Endothelial cell of umbilical vein (primary cell): ENCODE data around the gene CHKB. TPM values are rescaled to one million over a fixed set of nuclear protein-coding genes. Genes with fewer than 3 reads are reported as not detected.

Source experiments
- BruUV-seq: library from RNA; stranded (reverse); fragments of 400-500 nt; replicated peaks from 2 replicates; lab custom pipeline; 2021; lab: Mats Ljungman, UMichigan
- CTCF ChIA-PET: fragments of 300-600, 350-600 bp; sonication (Branson Sonifier 250); formaldehyde crosslinking; loops from one replicate; lab custom pipeline; 2021; ENCODE audit warnings: antibody characterized with exemption, inconsistent platforms; lab: Charles Lee
- POLR2A ChIA-PET: fragments of 300-600, 350-600 bp; sonication (Branson Sonifier 250); formaldehyde crosslinking; loops from one replicate; lab custom pipeline; 2021; ENCODE audit warnings: antibody characterized with exemption, inconsistent platforms; lab: Charles Lee
- DNase-seq: peaks from one replicate; pipeline ENCODE4 v3.0.0-alpha.2; 2011; ENCODE audit warnings: low read depth, low spot score
- FAIRE-seq: peaks from 2 replicates; lab custom pipeline; 2011; peaks lifted over from hg19 to GRCh38; lab: Jason Lieb, UNC
- H2AFZ ChIP-seq: 2 replicates; pipeline ENCODE4 v1.6.0; 2012; ENCODE audit warnings: low read depth, low read length, control low read depth, inconsistent platforms
- H3K27ac ChIP-seq: 2 replicates; pipeline ENCODE4 v1.5.1; 2011; ENCODE audit warnings: low read depth, mild to moderate bottlenecking, control low read depth, low read length, moderate library complexity; ENCODE audit not compliant: insufficient read depth
- H3K27me3 ChIP-seq, 2 experiments: 2 replicates each; pipeline versions ENCODE4 v1.6.0 to v1.6.1; 2011; ENCODE audit warnings: low read length in 2 of 2, mixed read lengths in 1 of 2; ENCODE audit not compliant: control insufficient read depth in 2 of 2, insufficient read depth in 2 of 2
- H3K36me3 ChIP-seq, 2 experiments: 2 replicates in 1 of 2; 3 replicates in 1 of 2; pipeline ENCODE4 v1.5.1; 2011; ENCODE audit warnings: low read length in 2 of 2, mild to moderate bottlenecking in 1 of 2, moderate library complexity in 1 of 2; ENCODE audit not compliant: control insufficient read depth in 2 of 2, insufficient read depth in 2 of 2; ENCODE audit errors: extremely low read depth in 1 of 2
- H3K4me1 ChIP-seq: 3 replicates; pipeline ENCODE4 v1.5.1; 2011; ENCODE audit warnings: mild to moderate bottlenecking, low read length; ENCODE audit not compliant: control insufficient read depth, insufficient read depth; ENCODE audit errors: extremely low read depth
- H3K4me2 ChIP-seq: 2 replicates; pipeline ENCODE4 v1.6.1; 2011; ENCODE audit warnings: low read length, control low read depth, mixed read lengths; ENCODE audit not compliant: insufficient read depth
- H3K4me3 ChIP-seq, 3 experiments: fragments of 200-600 bp in 1 of 3; sonication (generic), shearing (Covaris generic) in 1 of 3; replicated peaks in 1 of 3; 2 replicates each; pipeline ENCODE4 v1.5.1; 2011 to 2016; ENCODE audit warnings: control low read depth in 3 of 3, low read length in 3 of 3, mild to moderate bottlenecking in 2 of 3, inconsistent platforms in 1 of 3, low read depth in 1 of 3, moderate library complexity in 1 of 3; ENCODE audit not compliant: insufficient read depth in 1 of 3
- H3K79me2 ChIP-seq: 2 replicates; pipeline ENCODE4 v1.6.0; 2012; ENCODE audit warnings: low read length, inconsistent platforms; ENCODE audit not compliant: control insufficient read depth, insufficient read depth
- H3K9ac ChIP-seq: replicated peaks from 2 replicates; pipeline ENCODE3; 2011; ENCODE audit warnings: low read length, control low read depth; ENCODE audit not compliant: insufficient read depth; ENCODE audit errors: extremely low read depth
- H3K9me1 ChIP-seq: replicated peaks from 3 replicates; pipeline ENCODE4 v1.6.0; 2011; ENCODE audit warnings: mild to moderate bottlenecking, low read length; ENCODE audit not compliant: control insufficient read depth, insufficient read depth; ENCODE audit errors: extremely low read depth
- H3K9me3 ChIP-seq: replicated peaks from 2 replicates; pipeline ENCODE4 v1.5.1; 2012; ENCODE audit warnings: low read length, inconsistent platforms; ENCODE audit not compliant: control insufficient read depth, insufficient read depth
- H4K20me1 ChIP-seq: replicated peaks from 2 replicates; pipeline ENCODE3; 2011; ENCODE audit warnings: mild to moderate bottlenecking, low read length; ENCODE audit not compliant: control insufficient read depth, insufficient read depth; ENCODE audit errors: extremely low read depth
- CTCF ChIP-seq, 2 donors: IDR thresholded peaks; 1 replicate in 1 of 2; 2 replicates in 1 of 2; pipeline ENCODE4 v1.5.1; 2011; ENCODE audit warnings: low read length in 2 of 2, mild to moderate bottlenecking in 2 of 2, moderate library complexity in 2 of 2, control low read depth in 1 of 2, inconsistent platforms in 1 of 2, low read depth in 1 of 2; ENCODE audit not compliant: insufficient read depth in 1 of 2; ENCODE audit errors: extremely low read depth in 1 of 2
- EZH2 ChIP-seq: IDR thresholded peaks from 2 replicates; pipeline ENCODE4 v1.6.1; 2012; ENCODE audit warnings: borderline replicate concordance, low read depth, mild to moderate bottlenecking, moderate library complexity, low read length, inconsistent platforms; ENCODE audit not compliant: severe bottlenecking
- FOS ChIP-seq: IDR thresholded peaks from 2 replicates; pipeline ENCODE4 v1.6.1; 2011; ENCODE audit warnings: mild to moderate bottlenecking, low read length, moderate library complexity, borderline replicate concordance; ENCODE audit not compliant: insufficient read depth
- GATA2 ChIP-seq: IDR thresholded peaks from 2 replicates; pipeline ENCODE4 v1.7.0; 2011; ENCODE audit warnings: low read depth, mild to moderate bottlenecking, moderate library complexity, mixed read lengths, low read length; ENCODE audit not compliant: insufficient read length, insufficient read depth
- JUN ChIP-seq: IDR thresholded peaks from 2 replicates; pipeline ENCODE4 v1.6.1; 2011; ENCODE audit warnings: borderline replicate concordance, low read depth; ENCODE audit not compliant: insufficient read length, insufficient read depth
- MAX ChIP-seq: IDR thresholded peaks from 2 replicates; pipeline ENCODE4 v1.6.1; 2011; ENCODE audit not compliant: insufficient read depth, insufficient read length
- MYC ChIP-seq: IDR thresholded peaks from one replicate; pipeline ENCODE4 v1.6.1; 2011; ENCODE audit warnings: mild to moderate bottlenecking, low read depth, low read length
- POLR2A ChIP-seq: IDR thresholded peaks from 2 replicates; pipeline ENCODE4 v1.6.1; 2012; ENCODE audit warnings: low read depth, mild to moderate bottlenecking, control low read depth, low read length
- POLR2AphosphoS5 ChIP-seq: IDR thresholded peaks from 2 replicates; pipeline ENCODE4 v1.6.1; 2012; ENCODE audit warnings: low read depth, mild to moderate bottlenecking, control low read depth, low read length, moderate library complexity; ENCODE audit not compliant: insufficient read depth
- dilution Hi-C: fragments of 300-500 bp; cut with MboI; formaldehyde crosslinking; loops from one replicate; pipeline ENCODE4 v1.15.0; 2019; ENCODE audit warnings: low sequenced_read_pairs; ENCODE audit not compliant: extremely low pct_ligation_motif_present
- intact Hi-C: fragments of 100-400 bp; cut with micrococcal nuclease; formaldehyde crosslinking; loops from one replicate; pipeline ENCODE4 v1.10.0; 2022
- polyA plus RNA-seq, 4 experiments: library from polyadenylated mRNA; depleted of rRNA in 3 of 4; stranded (reverse) in 3 of 4; unstranded in 1 of 4; fragments of >200 nt; gene quantifications; 2 replicates each; pipeline versions ENCODE4 v1.2.1 to v1.2.3, GENCODE V29; 2011 to 2012; ENCODE audit warnings: missing spikeins in 1 of 4
- total RNA-seq: library from RNA; stranded (reverse); gene quantifications from 2 replicates; pipeline ENCODE4 v1.2.3, GENCODE V29; 2021

CHKB gene
- total and polyA plus RNA-seq, 2 donors (not counting 3 experiments of a cell fraction or from before 2014, with no cell fraction given) = 62.4 to 70.6 TPM

- Histone ChIP-seq H3K9ac (no peak overlapping the region), H3K4me1 (no peaks in the 10 kb centered on the region), H3K9me1 (no peaks in the 10 kb centered on the region), H3K27ac (no peak overlapping the region), H3K27me3 (peaks cover 0 to 5% of the 10 kb centered on the region in 2 experiments), H2AFZ (no peak overlapping the region), H3K4me3 (no peak overlapping the region), H3K79me2 (no peaks in the 10 kb centered on the region), H3K9me3 (no peaks in the 10 kb centered on the region), H3K36me3 (no peaks in the 10 kb centered on the region), H3K4me2 (no peak overlapping the region), H4K20me1 (no peaks in the 10 kb centered on the region)
- ChIA-PET POLR2A (no interaction called here), CTCF (interaction anchor here (1.1 to 3.2 kb wide), 6 partner anchors 11 to 150 kb away, joined by 3 to 15 read pairs (median 4); partner anchors contain the start of genes SCO2 and SYCE3)
- dilution Hi-C loops = no loop called here
- DNase-seq (no peak), FAIRE-seq (no peak)
- intact Hi-C loops = no loop called here
- no TSS peak for BruUV-seq
- TF ChIP-seq FOS (no peak), JUN (no peak), MYC (no peak), EZH2 (no peak), GATA2 (no peak), POLR2AphosphoS5 (no peak), CTCF (IDR thresholded peaks at IDR 0.05; ENCODE audit: extremely low read depth in 1 of 2, insufficient read depth in 1 of 2, low read depth in 1 of 2, low read length in 2 of 2) (no peak), MAX (no peak), POLR2A (no peak)
These were observed 42.3 kb downstream of the CHKB start for GRCh38 chr22:50540381-50540780.
